Muscle of back (tissue), 13 donors: ENCODE results near the gene ZNF597. TPM values are rescaled to one million over a fixed set of nuclear protein-coding genes. Genes with fewer than 3 reads are reported as not detected.

Experiments used
- DNase-seq, 3 donors: peaks; one replicate each; pipeline versions ENCODE4 v3.0.0 to v3.0.0-alpha.2; 2013
- long read RNA-seq, 9 donors: transcript quantifications; one replicate each; lab custom pipeline, GENCODE V29; 2026
- polyA plus RNA-seq, 10 donors: library from polyadenylated mRNA; unstranded; fragments of 120-200 nt; gene quantifications; one replicate each; pipeline ENCODE4 v1.2.1, GENCODE V29; 2013; ENCODE audit not compliant: insufficient read length in 10 of 10

Gene ZNF597, protein sequence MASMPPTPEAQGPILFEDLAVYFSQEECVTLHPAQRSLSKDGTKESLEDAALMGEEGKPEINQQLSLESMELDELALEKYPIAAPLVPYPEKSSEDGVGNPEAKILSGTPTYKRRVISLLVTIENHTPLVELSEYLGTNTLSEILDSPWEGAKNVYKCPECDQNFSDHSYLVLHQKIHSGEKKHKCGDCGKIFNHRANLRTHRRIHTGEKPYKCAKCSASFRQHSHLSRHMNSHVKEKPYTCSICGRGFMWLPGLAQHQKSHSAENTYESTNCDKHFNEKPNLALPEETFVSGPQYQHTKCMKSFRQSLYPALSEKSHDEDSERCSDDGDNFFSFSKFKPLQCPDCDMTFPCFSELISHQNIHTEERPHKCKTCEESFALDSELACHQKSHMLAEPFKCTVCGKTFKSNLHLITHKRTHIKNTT
- polyA plus RNA-seq: 1 to 10 TPM; 1.4 to 2.7 (median 2.3) TPM
- long read RNA-seq, donor 1: 0 reads
- long read RNA-seq, donor 2, full-length matches to known transcripts: 1 of 1 reads
- long read RNA-seq, donor 2, partial matches to known transcripts: 0 of 1 reads
- long read RNA-seq, donor 2, other reads (novel, unspliced or antisense): 0 of 1 reads
- long read RNA-seq, donor 3: 0 reads
- long read RNA-seq, donor 4: 0 reads
- long read RNA-seq, donor 5, full-length matches to known transcripts: 1 of 1 reads
- long read RNA-seq, donor 5, partial matches to known transcripts: 0 of 1 reads
- long read RNA-seq, donor 5, other reads (novel, unspliced or antisense): 0 of 1 reads
- long read RNA-seq, donor 6, full-length matches to known transcripts: 2 of 2 reads
- long read RNA-seq, donor 6, partial matches to known transcripts: 0 of 2 reads
- long read RNA-seq, donor 6, other reads (novel, unspliced or antisense): 0 of 2 reads
- long read RNA-seq, donor 7: 0 reads
- long read RNA-seq, donor 8: 0 reads
- long read RNA-seq, donor 9: 0 reads

DNA sequence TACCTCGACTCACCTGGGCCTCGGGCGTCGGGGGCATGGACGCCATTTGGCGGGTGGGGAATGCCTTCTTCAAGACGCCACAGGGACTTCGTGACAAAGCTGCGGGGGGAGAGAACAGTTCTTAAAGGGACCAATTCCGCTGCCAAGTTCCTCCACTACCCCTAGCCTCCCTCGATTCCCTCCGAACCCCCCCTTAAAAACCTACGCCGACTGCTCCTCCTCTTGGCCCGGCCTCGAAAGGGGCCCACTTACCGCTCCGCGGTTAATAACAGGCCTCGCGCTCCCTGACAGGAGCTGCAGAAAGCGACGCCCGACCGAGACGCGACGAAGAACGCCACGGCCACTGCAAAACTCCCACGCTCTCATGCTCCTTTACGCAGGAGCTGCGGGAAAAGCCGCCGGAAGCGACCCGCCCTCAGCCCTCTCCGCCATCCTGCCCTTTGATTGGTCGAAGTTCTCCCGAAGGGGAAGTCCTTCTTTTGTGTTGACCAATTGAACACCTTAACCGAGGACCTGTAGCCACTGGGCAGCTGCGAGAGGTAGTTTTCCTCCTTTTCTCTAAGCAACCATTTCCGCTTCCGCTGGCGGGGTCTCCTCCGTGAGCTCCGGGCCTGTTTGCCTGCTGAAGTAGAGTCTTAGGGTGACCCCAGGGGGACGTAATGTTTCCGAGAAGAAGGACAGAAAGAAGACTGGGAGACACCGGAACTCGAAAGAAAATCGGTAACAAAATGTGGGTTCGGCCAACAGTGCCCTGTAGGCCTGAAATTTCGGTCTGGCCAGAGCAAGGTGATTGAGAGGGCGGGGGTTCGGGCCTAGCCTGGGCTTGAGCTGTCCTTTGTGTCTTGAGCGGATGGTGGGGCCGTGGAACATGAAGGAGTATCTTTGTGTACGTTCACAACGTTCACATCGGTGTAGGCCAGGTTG is at the start of gene ZNF597, which contains the start of gene NAA60:
Gene ZNF597, minus strand, starts transcription at position 397 of the 924 bp plus-strand sequence. Its CDS starts 351 bp downstream, at position 46.
Gene NAA60, plus strand, starts transcription at position 573 of the 924 bp plus-strand sequence. CDS start 32,548 bp downstream, outside the sequence.
- peak; percentile 89 to 94 (median 91) for DNase-seq

- no peak for DNase-seq
These were observed 49.1 kb upstream of the ZNF597 start for GRCh38 chr16:3492356-3492755.

DNA sequence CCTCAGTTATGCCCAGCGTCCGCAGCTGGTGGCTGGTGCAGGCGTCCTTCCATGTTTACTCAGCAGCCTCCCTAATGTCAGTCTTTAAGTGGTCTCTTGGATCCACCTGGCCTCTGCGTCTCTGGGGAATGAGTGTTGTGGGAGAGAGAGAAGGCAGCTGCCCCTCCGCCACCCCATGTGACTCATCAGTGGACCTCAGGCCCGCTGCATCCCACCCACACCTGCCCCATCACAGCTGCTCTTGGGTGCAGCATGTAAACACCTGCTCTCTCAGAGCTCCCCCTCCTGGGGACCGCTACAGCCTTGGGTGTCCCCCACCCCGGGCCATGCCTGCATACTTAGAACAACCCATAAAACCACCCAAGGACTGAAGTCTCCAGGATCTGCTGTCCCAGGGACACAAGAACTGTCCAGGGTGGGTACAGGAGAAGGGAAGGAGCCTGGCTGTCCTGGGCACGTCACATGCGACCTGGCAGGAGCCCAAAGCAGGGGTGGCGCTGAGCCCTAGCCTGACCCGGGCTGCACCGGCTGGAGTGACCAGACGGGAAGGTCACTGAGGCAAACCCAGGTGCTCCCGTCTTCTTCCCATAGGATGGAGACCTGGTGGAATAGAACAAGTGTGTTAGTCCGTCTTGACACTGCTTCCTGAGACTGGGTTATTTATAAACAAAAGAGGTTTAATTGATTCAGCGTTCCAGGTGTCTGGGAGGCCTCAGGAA is 47.8 kb upstream of the ZNF597 start:
- no peak for DNase-seq

- no peak for DNase-seq
These were observed 45.5 kb upstream of the ZNF597 start for GRCh38 chr16:3488801-3489200.

GRCh38 chr16:3487521-3488410 is 44.5 kb upstream of the ZNF597 start:
- DNase-seq: no peak

- DNase-seq: no peak
These were observed 43.4 kb upstream of the ZNF597 start for GRCh38 chr16:3486506-3487215.

- no peak for DNase-seq
These were observed 42.7 kb upstream of the ZNF597 start for GRCh38 chr16:3485821-3486505.

DNA sequence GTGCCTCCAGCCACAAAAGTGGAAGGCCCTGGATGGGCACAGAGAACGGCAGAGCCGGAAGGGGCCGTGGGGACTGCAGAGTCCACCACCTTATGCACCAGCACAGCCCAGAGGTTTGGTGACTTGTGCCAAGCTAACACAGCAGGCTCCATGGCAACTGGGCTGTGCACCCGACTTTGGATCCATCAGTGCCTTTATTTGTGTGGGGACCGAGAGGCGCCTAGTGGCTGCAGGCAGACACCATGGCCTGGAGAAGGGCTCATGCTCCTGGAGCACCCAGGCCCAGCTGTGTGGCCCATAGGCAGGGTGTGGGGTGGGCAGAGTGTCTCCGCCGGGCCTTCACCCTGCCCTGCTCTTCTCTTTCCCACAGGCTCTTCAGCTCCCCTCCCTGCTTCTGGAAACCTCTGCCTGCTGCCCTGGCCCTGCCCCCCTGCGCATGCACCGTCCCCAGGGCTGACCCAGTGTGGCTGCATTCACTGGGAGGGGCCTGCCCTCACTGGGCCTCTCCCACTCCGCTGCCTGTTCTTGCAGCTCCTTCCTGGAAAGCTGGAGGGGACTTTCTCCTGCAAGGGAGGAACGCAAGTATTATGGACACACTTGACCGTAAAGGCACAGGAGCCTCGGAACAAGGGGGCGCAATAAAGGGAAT is 41.9 kb upstream of the ZNF597 start:
- DNase-seq: no peak

DNA sequence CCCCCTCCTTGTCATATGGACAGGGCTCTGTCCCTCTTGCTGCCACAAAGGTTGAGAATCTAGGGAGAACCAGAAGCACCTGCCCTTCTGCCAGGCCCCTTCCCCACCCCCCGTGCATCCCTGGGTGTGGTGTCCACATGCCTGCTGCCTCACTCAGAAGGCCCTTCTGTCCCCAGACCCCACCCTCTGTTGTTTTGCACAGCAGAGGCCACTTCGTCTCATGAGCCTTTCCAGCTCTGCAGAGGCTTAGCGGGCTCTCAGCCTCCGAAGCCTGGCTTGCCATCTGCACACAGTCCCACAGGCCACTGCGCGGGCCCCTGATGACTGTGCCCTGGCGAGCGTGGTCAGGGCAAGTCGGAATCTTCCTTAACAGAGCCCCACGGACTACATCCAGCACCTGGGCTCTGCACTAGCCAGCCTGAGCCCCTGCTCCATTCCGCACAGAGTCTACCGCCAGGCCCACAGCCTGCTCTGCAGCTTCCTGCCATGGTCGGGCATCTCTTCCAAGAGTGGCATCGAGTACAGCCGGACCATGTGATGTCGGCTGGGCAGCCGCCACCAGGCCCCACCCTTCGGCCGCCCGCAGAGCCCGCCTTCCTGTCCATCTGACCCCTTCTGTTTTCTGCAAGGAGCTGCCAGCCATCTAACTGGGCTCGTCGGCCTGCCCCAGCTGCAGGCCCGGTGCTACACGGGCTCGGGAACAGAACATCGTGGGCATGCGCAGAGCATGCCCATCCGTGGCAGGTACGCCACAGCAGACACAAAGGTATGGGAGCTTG is 41.2 kb upstream of the ZNF597 start:
- no peak for DNase-seq

DNA sequence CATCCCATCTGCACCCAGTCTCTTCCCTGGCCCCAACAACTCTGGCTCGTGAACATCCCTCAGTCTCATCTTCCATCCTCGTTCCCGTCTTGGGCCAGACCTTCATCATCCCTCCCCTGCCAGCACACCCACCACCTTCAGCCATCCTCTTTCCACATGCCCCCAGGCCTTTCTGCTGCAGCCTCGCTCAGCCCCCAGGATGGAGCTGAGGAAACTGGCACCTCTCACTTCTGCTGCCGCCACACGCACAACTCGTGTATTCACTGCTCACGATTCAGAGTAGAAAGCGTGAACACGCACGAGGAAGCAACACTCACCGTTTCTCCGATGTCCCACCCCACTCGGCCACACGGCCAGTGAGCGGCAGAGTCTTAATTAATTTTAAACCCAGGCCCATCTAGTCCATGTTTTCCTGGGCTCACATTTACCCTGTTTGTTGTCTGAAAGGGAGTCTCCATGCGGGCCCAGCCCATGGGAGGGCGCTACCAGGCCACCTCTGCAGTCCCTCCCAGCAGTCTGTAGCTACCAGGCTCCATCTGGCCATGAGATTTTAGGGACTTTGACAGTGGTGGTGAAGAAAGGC is 39.4 kb upstream of the ZNF597 start:
- DNase-seq: no peak

GRCh38 chr16:3481696-3482658 is 38.7 kb upstream of the ZNF597 start:
- DNase-seq: no peak

DNA sequence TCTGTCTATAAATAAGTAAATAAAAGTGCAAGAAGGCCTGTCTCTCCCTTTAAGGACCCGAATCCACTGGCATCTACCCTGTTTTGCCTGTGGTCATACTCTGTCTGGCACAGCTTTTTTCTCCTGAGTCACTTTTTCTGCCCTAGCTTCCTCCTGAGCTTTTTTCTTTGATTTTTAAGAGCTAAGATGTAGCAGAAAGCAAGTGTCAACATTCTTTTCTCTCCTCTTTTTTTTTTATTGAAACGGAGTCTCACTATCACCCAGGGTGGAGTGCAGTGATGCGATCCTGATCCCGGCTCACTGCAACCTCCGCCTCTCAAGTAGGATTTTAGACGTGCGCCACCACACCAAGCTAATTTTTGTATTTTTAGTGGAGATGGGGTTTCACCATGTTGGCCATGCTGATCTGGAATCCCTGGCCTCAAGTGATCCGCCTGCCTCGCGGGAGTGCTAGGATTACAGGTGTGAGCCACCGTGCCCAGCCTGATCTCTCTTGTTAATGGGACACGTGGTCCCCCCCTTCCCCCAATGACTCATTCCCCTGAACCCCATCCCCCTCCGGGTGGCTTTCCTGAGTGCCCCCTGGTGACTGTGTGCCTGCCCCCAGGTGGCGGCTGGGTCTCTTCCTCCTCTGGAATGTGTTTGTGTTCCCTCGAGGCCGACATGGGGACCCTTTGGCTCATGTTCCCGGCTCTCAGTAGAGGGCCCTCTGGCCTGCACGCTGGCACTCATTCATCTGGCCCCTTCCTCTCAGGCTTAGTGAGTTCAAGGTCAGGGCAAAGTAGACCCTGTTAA is 37.8 kb upstream of the ZNF597 start:
- no peak for DNase-seq

- no peak for DNase-seq
These were observed 36.4 kb upstream of the ZNF597 start for GRCh38 chr16:3479654-3480216.
